Breast epithelium (tissue), 4 donors: ENCODE results near the gene MITF. TPM values are rescaled to one million over a fixed set of nuclear protein-coding genes. Genes with fewer than 3 reads are reported as not detected.

ENCODE experiments used
- DNase-seq, 2 donors: peaks; one replicate each; pipeline ENCODE4 v3.0.0-alpha.2; 2019; ENCODE audit warnings: low spot score in 2 of 2
- H3K27ac ChIP-seq, 2 donors: fragments of 200-600 bp; sonication (generic) in 1 of 2; one replicate each; pipeline ENCODE4 v1.5.1; 2016 to 2019; ENCODE audit warnings: mild to moderate bottlenecking in 1 of 2
- H3K27me3 ChIP-seq, 2 donors: fragments of 200-600 bp; sonication (generic) in 1 of 2; one replicate each; pipeline versions ENCODE4 v1.5.1 to v1.6.0; 2017 to 2019; ENCODE audit warnings: control low read depth in 1 of 2, mild to moderate bottlenecking in 1 of 2
- H3K36me3 ChIP-seq: fragments of 200-600 bp; one replicate; pipeline ENCODE4 v1.5.1; 2019
- H3K4me1 ChIP-seq, 2 donors: fragments of 200-600 bp; sonication (generic); one replicate each; pipeline ENCODE4 v1.5.1; 2016 to 2019; ENCODE audit warnings: control low read depth in 1 of 2
- H3K4me3 ChIP-seq, 3 donors: fragments of 200-600 bp; sonication (generic); 1 replicate in 2 of 3; 2 replicates in 1 of 3; pipeline ENCODE4 v1.5.1; 2016 to 2019; ENCODE audit warnings: mild to moderate bottlenecking in 3 of 3, moderate library complexity in 2 of 3
- H3K9me3 ChIP-seq, 2 donors: fragments of 200-600 bp; sonication (generic) in 1 of 2; one replicate each; pipeline ENCODE4 v1.5.1; 2016 to 2019; ENCODE audit warnings: control low read depth in 1 of 2
- CTCF ChIP-seq, 3 donors: fragments of 450-650 bp; IDR thresholded peaks; one replicate each; pipeline ENCODE4 v1.5.1; 2016 to 2017; ENCODE audit warnings: antibody characterized with exemption in 3 of 3, mild to moderate bottlenecking in 3 of 3, moderate library complexity in 3 of 3
- POLR2A ChIP-seq: fragments of 450-650 bp; IDR thresholded peaks from one replicate; pipeline ENCODE4 v1.6.1; 2016; ENCODE audit warnings: antibody characterized with exemption, mild to moderate bottlenecking, moderate library complexity
- POLR2AphosphoS5 ChIP-seq, 3 donors: sonication (generic); formaldehyde crosslinking; IDR thresholded peaks; one replicate each; pipeline ENCODE4 v1.6.1; 2017; ENCODE audit warnings: antibody characterized with exemption in 3 of 3
- intact Hi-C: fragments of 100-400 bp; cut with DNase I; formaldehyde crosslinking; loops from one replicate; pipeline ENCODE4 v1.15.1; 2023; ENCODE audit warnings: low total_unique reads
- total RNA-seq, 3 donors: library from RNA; depleted of rRNA; stranded (reverse); fragments of >200 nt; gene quantifications; one replicate each; pipeline ENCODE4 v1.1.0, GENCODE V29; 2016

Gene MITF
- total RNA-seq, 3 donors from 2014 or later = 23.3 to 45.8 (median 25.6) TPM

GRCh38 chr3:70011582-70011981 is 272.3 kb downstream of the MITF start:
- no peaks in the 10 kb centered on the region for H3K9me3 ChIP-seq
- H3K4me1 ChIP-seq = no peaks in the 10 kb centered on the region
- no peak for TF ChIP-seq CTCF (IDR thresholded peaks at IDR 0.05)
- TF ChIP-seq POLR2A = no peak
- no peak for TF ChIP-seq POLR2AphosphoS5 (IDR thresholded peaks at IDR 0.05)
- intact Hi-C loops = no loop called here
- H3K27ac ChIP-seq = no peak overlapping the region
- no peaks in the 10 kb centered on the region for H3K36me3 ChIP-seq
- no peaks in the 10 kb centered on the region for H3K27me3 ChIP-seq
- no peak overlapping the region for H3K4me3 ChIP-seq
- DNase-seq = no peak
